ENCODE results near the gene GALNT8. TPM values are rescaled to one million over a fixed set of nuclear protein-coding genes. Genes with fewer than 3 reads are reported as not detected.

The GALNT8 gene
- total RNA-seq, 1 experiment from 2014 or later = 8.8 TPM

GRCh38 chr12:4700621-4701026 is 19.6 kb upstream of the GALNT8 start (continued):
- TF ChIP-seq CDX4 (CRISPR knock-in tag; IDR thresholded peaks at IDR 0.05; ENCODE audit: borderline replicate concordance) = no peak
- no peak for TF ChIP-seq SMAD4 (CRISPR knock-in tag; IDR thresholded peaks at IDR 0.05)
- TF ChIP-seq ZNF138 (CRISPR knock-in tag; conservative IDR thresholded peaks at IDR 0.05) = no peak
- no peak for TF ChIP-seq ZNF281 (CRISPR knock-in tag; IDR thresholded peaks at IDR 0.05)

- H3K4me3 Mint-ChIP-seq = no peak overlapping the region
- no peaks in the 10 kb centered on the region for H3K9me3 Mint-ChIP-seq
- DNase-seq (ENCODE audit: low spot score) (no peak), ATAC-seq (no peak)
- peak overlapping the region; percentile 15; the same call in 1 of the 2 replicates for H3K27ac Mint-ChIP-seq
- TF ChIP-seq ZNF263 (CRISPR knock-in tag; IDR thresholded peaks at IDR 0.05; ENCODE audit: low read depth) (no peak), ZSCAN18 (CRISPR knock-in tag; IDR thresholded peaks at IDR 0.05) (no peak), FOXP4 (CRISPR knock-in tag; IDR thresholded peaks at IDR 0.05) (no peak), ZNF121 (CRISPR knock-in tag; IDR thresholded peaks at IDR 0.05) (no peak), NR1H2 (CRISPR knock-in tag; IDR thresholded peaks at IDR 0.05) (no peak)
- ChIA-PET POLR2A (no interaction called here), CTCF (interaction anchor here (1.0 to 1.6 kb wide), 3 partner anchors 15 to 62 kb away, joined by 4 to 5 read pairs (median 5); no protein-coding TSS in a partner anchor)
- peaks cover 8% of the 10 kb centered on the region for H3K4me1 Mint-ChIP-seq
- H3K27me3 Mint-ChIP-seq (ENCODE audit: low read depth) = no peaks in the 10 kb centered on the region
- H3K36me3 Mint-ChIP-seq = peaks cover 25% of the 10 kb centered on the region
Measured at GRCh38 chr12:4701395-4702190, 18.6 kb upstream of the GALNT8 start.

GRCh38 chr12:4703676-4704075 is 16.5 kb upstream of the GALNT8 start:
- TF ChIP-seq MLX (CRISPR knock-in tag; IDR thresholded peaks at IDR 0.05) (no peak), MYBL2 (CRISPR knock-in tag; IDR thresholded peaks at IDR 0.05) (no peak), ZNF317 (CRISPR knock-in tag; IDR thresholded peaks at IDR 0.05; ENCODE audit: borderline replicate concordance, low read depth) (no peak), ARID4B (CRISPR knock-in tag; IDR thresholded peaks at IDR 0.05; ENCODE audit: borderline replicate concordance) (no peak), ERG (CRISPR knock-in tag; IDR thresholded peaks at IDR 0.05) (no peak), ZNF232 (CRISPR knock-in tag; IDR thresholded peaks at IDR 0.05) (no peak), NFATC4 (CRISPR knock-in tag; IDR thresholded peaks at IDR 0.05) (no peak)
- no peak for DNase-seq (ENCODE audit: low spot score)
- POLR2A ChIA-PET = no interaction called here
- no peak for ATAC-seq
- Mint-ChIP-seq H3K27me3 (ENCODE audit: low read depth) (no peaks in the 10 kb centered on the region), H3K36me3 (peaks cover 19% of the 10 kb centered on the region), H3K27ac (no peak overlapping the region), H3K4me1 (peaks cover 23% of the 10 kb centered on the region), H3K9me3 (no peaks in the 10 kb centered on the region), H3K4me3 (no peak overlapping the region)
- CTCF ChIA-PET = interaction anchor here (0.6 kb wide), 1 partner anchor 1165 kb away, joined by 4 read pairs; no protein-coding TSS in a partner anchor
